ENCODE measurements around the gene CER1. TPM values are rescaled to one million over a fixed set of nuclear protein-coding genes. Genes with fewer than 3 reads are reported as not detected.

Gene CER1
- total and polyA plus RNA-seq, 2 of the 4 experiments (the other 2 are of a cell fraction), result not detected

- H3K23ac ChIP-seq (ENCODE audit: low read depth, low read length), result no peak overlapping the region
- no peak overlapping the region for H3K4me2 ChIP-seq (ENCODE audit: low read depth, low read length)
- dilution Hi-C loops (cut with HindIII; ENCODE audit: low sequenced_read_pairs, unreplicated experiment) (no loop called here), intact Hi-C loops (cut with micrococcal nuclease) (no loop called here), in situ Hi-C loops (cut with MboI; ENCODE audit: low sequenced_read_pairs) (no loop called here)
- ChIA-PET POLR2A (ENCODE audit: unreplicated experiment) (no interaction called here), CTCF (no interaction called here)
- H4K20me1 ChIP-seq (ENCODE audit: insufficient read depth, low read length), result no peaks in the 10 kb centered on the region
- no peak overlapping the region for H3K27ac ChIP-seq (ENCODE audit: insufficient read depth, low read length)
- H3K79me1 ChIP-seq (ENCODE audit: low read depth in 1 of 2, low read length in 2 of 2), result no peaks in the 10 kb centered on the region
- no peak overlapping the region for H3K9ac ChIP-seq (ENCODE audit: low read depth, low read length)
- no peak overlapping the region for H3K14ac ChIP-seq (replicated peaks; ENCODE audit: low read depth, low read length)
- H3K4me1 ChIP-seq (ENCODE audit: control insufficient read depth, insufficient read depth, low read length), result no peaks in the 10 kb centered on the region
- H2AK9ac ChIP-seq (replicated peaks; ENCODE audit: low read depth, low read length, poor library complexity), result no peak overlapping the region
- H2BK15ac ChIP-seq (ENCODE audit: low read depth, low read length), result no peak overlapping the region
- no TSS peak for BruUV-seq (replicated peaks)
- H3K18ac ChIP-seq (ENCODE audit: low read depth, low read length), result no peak overlapping the region
- H3K56ac ChIP-seq (ENCODE audit: extremely low read depth, insufficient read depth, low read length), result no peak overlapping the region
- no peaks in the 10 kb centered on the region; the same call in none of the 2 replicates for H3K27me3 ChIP-seq (ENCODE audit: control insufficient read depth, insufficient read depth, low read length)
- no peak overlapping the region for H2BK5ac ChIP-seq (ENCODE audit: low read depth, low read length, poor library complexity, severe bottlenecking)
- TF ChIP-seq NFE2L2 (IDR thresholded peaks at IDR 0.05; ENCODE audit: low read depth, low read length), result no peak
- TF ChIP-seq MAZ (IDR thresholded peaks at IDR 0.05; ENCODE audit: borderline replicate concordance, low read depth, low read length), result no peak
- TF ChIP-seq MXI1 (IDR thresholded peaks at IDR 0.05; ENCODE audit: borderline replicate concordance, low read depth, low read length), result no peak
- no peak for TF ChIP-seq RAD21 (IDR thresholded peaks at IDR 0.05; ENCODE audit: low read length)
- TF ChIP-seq RFX5 (IDR thresholded peaks at IDR 0.05; ENCODE audit: low read depth, low read length), result no peak
- TF ChIP-seq USF2 (IDR thresholded peaks at IDR 0.05; ENCODE audit: low read depth, low read length), result no peak
- no peak for TF ChIP-seq MAFK (IDR thresholded peaks at IDR 0.05; ENCODE audit: low read depth, low read length)
- TF ChIP-seq SMC3 (IDR thresholded peaks at IDR 0.05; ENCODE audit: low read depth, low read length), result no peak
- H3K36me3 ChIP-seq (ENCODE audit: control insufficient read depth, insufficient read depth, low read length), result no peaks in the 10 kb centered on the region
- H2BK120ac ChIP-seq (ENCODE audit: low read depth, low read length), result no peak overlapping the region
- H4K5ac ChIP-seq (ENCODE audit: low read depth, low read length), result no peak overlapping the region
- no peak overlapping the region for H2AK5ac ChIP-seq (ENCODE audit: low read depth, low read length)
- H3K9me1 ChIP-seq (ENCODE audit: insufficient read depth, low read length), result no peaks in the 10 kb centered on the region
- H3K9me3 ChIP-seq (ENCODE audit: control insufficient read depth, insufficient read depth, low read length), result no peaks in the 10 kb centered on the region
- H2BK20ac ChIP-seq (ENCODE audit: low read depth, low read length), result no peak overlapping the region
- ATAC-seq (ENCODE audit: low read depth) (no peak), DNase-seq (no peak)
- H3K4ac ChIP-seq (ENCODE audit: low read depth, low read length), result no peak overlapping the region
- H2AFZ ChIP-seq (replicated peaks; ENCODE audit: low read length, poor library complexity), result no peak overlapping the region
- H4K8ac ChIP-seq (ENCODE audit: low read depth in 2 of 2, low read length in 2 of 2), result no peak overlapping the region
- no peak overlapping the region for H4K91ac ChIP-seq (ENCODE audit: insufficient read depth, low read depth, low read length)
- no peak overlapping the region for H3K4me3 ChIP-seq (ENCODE audit: insufficient read depth, low read depth, low read length)
Observed at GRCh38 chr9:14750821-14751220, 28.3 kb upstream of the CER1 start.

Data from IMR-90 (cell line).